GM11168 (cell line): Measurements from ENCODE around the gene CUX1.

Experiments used
- in situ Hi-C: fragments of 300-500 bp; cut with MboI; formaldehyde crosslinking; loops from one replicate; pipeline ENCODE4 v1.12.0; 2022; ENCODE audit warnings: low sequenced_read_pairs; ENCODE audit not compliant: unreplicated experiment

CUX1 gene

DNA sequence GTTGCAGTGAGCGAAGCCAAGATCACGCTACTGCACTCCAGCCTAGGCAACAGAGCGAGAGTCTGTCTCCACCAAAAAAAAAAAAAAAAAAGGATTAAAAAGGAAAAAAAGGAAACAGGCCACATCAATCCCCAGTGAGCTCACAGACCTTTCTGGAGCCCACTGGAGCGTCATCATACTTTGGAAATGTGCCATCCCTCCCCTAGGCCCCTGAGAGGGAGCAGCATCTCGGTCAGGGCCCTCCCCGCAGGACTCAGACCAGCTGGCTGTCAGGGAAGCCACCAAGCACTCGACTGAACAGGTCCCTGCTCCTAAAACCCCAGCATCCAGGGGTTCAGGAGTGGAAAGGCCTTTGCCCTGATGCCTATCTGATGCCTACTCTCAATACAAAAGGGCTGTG, 371.3 kb downstream of the CUX1 start:
- in situ Hi-C loops, result no loop called here

DNA sequence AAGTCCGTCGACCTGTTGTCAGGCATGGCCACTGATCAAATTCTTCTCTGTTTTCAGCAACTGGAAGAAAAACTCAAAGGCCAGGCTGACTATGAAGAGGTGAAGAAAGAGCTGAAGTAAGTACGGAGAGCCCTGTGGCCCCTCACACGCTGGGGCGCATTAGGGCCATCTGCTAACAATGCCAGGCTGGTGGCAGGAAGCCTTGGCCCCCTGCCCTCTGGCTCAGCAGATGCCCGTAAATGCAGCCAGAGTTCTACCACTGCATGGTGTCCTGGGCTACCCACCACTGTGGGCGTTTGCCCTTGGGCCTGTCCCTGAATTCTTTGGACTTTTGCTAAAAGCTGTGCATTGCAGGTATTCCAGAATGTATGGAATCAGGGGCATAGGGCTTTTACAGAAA, 372.3 kb downstream of the CUX1 start:
- in situ Hi-C loops, result no loop called here

DNA sequence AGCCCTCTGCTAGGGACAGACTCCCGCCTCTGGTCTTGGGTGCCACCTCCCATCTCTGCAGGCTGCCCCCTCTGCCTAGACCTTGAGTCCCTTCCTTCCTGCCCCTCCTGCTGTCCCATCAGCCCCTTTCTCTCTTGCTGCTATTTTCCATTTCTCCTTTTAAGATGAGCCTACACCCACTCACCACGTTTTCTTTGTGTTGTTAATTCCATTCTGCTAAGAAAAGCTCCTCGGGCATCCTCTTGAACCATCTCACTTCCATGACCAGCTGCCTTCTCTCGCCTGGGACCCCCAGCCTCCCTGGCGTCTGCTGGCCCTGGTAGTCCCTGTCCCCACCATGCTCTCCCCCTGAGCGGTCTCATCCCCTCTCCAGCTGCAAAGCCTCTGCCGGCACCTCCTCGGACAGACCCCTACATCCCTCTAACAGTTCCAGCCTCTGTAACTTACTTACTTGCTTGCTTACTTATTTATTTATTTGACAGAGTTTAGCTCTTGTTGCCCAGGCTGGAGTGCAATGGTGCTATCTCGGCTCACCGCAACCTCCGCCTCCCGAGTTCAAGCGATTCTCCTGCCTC, 373.4 kb downstream of the CUX1 start:
- in situ Hi-C loops, result no loop called here

DNA sequence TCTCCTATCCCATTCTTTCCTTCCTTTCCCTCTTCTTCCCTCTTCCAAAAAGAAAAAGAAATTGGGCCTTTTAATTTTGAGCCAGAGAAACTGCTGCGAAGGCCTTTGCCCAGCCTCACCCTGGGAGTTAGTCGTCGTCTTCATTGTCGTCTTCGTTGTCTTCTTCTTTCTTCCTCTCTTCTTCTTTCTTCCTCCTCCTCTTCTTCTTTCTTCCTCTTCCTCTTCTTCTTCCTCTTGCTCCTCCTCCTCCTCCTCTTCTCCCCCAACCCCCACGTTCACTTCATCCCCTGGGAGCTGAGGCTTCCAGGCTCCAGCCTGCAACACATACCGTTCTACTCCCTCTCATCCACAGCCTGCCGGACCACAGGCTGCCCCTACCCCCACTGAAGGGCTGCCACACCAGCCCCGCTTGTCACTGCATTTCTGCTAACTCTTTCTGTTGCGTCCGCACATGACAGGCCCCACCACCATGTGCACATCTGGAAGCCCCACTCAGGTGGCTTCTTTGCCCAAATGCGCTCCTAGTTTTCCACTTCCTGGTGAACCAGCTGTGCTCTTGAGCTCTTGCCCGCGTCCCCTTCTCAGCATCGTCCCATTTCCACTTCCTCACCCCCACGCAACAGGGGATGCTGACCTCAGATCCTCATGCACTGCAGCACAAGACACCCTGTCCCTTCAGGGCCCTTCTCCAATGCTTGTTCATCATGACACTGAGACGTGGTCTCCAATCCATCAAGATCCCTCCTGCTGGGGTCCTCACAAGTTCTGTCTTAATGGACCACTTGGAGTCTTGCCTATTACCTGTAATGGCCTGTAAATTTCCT, 374.3 kb downstream of the CUX1 start:
- in situ Hi-C loops, result no loop called here

DNA sequence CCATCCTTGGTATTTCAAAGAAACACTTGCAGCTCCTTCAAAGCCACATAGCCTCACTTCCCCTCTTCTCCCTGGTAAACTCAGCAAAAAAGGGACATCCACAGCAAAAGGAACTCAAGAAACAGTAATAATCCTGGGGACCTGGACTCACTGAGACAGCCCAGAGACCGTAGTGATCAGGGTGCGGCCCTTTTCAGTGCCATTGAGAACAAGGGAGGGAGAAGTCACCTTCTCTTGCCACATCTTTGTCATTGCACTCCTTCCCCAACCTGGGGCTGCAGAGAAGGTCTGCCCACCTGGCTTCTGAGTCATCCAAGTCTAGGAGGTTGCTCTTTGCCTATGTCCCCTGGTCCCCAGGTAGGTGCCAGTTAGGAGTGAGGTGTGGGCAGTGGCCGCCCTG, 375.4 kb downstream of the CUX1 start:
- in situ Hi-C loops, result no loop called here

DNA sequence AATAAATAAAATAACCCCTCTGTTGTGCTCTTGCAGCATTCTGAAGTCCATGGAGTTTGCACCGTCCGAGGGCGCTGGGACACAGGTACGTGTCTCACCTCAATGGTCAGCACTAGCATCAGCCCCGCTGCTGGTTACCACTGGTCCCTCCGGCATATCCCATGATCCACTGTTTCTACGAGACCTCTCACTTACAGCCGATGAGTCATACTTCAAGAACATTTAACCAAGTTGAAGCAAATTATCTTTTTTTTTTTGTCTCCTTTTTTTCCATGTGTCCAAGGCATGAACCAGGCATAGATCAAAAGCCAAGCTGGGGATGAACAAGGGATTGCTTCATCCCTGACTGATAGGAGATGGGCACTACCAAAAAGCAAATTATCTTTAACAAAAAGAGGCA, 376.4 kb downstream of the CUX1 start:
- in situ Hi-C loops, result no loop called here

DNA sequence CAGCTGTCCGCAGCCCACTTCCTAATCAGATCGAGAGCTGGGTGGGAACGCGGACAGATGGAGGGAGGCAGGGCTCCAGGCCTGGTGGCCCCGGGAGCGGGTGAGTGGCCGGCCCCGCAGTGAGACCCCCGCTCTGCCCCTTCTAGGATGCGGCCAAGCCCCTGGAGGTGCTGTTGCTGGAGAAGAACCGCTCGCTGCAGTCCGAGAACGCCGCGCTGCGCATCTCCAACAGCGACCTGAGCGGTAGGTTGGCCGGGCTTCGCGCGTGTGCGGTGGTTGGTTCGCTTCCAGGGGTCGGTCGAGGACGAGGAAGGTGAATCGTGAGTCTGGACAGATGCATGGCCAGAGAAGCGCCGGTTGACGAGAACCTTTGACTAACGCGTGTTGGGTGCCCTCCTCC, 377.9 kb downstream of the CUX1 start:
- in situ Hi-C loops, result no loop called here

DNA sequence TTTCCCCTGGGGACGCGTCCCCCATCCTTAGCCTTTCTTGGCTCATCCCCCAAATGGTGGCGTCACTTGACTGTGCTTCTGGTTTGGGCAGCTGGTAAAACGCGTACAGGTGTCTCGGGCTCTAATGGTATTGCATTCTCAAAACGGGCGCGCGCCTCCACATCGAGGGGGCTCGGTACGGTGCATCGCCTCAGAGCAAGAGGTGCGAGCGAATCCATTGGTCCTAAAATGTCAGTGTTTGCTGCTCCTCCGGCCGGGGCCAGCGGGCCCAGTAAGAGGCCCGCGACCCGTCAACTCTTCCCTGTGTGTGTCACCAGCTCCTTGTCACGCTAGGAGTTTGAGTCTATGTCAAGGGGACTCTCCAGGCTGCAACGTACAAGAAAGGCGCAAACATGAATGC, 378.6 kb downstream of the CUX1 start:
- in situ Hi-C loops, result no loop called here

DNA sequence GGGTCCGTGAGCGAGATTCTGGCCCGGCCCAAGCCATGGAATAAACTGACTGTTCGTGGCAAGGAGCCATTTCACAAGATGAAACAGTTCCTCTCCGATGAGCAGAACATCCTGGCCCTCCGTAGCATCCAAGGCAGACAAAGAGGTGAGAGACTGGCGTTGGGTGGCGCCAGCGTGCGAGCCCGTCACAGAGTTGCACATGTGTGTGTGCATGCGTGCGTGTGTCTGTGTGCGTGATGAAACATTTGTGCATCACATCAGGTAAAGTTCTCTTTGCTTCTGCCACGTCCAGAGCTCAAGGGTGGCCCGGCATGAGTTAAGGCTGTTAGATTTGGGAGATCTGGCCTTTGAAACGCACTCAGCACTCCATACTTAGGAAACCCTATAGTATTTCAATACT, 379.7 kb downstream of the CUX1 start:
- in situ Hi-C loops, result no loop called here

DNA sequence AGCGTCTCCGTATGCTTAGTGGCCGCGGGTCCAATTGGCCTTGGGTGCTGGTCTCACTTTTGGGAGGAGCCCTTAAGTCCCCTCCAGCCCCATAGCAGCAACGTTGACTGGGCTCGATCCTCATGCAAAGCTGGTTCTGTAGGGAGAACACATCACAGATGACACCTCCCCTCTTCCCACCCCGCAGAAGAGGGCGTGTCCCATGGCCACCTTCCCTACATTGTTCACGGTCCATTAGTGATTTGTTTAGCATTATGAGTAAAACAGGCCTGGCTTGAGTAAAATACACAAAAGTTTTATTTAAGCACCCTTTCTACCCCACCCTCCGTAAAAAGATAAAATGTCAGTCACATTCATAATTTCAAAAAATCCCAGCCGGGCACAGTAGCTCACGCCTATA, 380.2 kb downstream of the CUX1 start:
- in situ Hi-C loops, result no loop called here

DNA sequence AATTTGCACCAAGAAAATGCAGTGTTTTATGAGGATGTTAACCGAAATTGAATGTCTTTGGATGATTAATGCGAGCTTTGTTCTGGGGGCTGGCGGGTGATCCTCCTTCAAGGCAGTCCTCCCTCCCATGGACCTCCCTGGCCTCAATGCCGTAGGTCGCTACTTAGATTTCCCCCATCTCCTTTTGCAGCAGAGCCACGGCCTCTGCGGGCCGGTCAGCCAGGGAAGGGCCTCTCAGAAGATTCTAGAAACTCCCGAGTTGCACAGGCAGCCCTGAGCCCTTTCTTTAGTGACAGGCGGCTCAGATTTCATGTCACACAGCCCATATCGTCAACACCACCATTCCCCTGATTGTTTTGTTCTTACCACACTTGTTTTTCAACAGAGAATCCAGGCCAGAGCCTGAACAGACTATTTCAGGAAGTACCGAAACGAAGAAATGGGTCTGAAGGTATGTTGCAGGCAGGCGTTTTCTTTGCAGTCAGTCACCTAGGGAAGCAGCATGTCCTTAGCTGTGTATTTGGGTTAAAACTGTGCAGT, 381.1 kb downstream of the CUX1 start:
- in situ Hi-C loops, result no loop called here

DNA sequence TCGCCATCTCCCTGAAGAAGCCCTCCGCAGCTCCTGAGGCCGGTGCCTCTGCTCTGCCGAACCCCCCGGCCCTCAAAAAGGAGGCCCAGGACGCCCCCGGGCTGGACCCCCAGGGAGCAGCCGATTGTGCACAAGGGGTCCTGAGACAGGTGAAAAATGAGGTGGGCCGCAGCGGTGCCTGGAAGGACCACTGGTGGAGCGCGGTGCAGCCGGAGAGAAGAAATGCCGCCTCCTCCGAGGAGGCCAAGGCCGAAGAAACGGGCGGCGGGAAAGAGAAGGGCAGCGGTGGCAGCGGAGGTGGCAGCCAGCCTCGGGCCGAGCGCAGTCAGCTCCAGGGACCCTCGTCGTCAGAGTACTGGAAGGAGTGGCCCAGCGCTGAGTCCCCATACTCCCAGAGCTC, 384.1 kb downstream of the CUX1 start:
- in situ Hi-C loops, result no loop called here

DNA sequence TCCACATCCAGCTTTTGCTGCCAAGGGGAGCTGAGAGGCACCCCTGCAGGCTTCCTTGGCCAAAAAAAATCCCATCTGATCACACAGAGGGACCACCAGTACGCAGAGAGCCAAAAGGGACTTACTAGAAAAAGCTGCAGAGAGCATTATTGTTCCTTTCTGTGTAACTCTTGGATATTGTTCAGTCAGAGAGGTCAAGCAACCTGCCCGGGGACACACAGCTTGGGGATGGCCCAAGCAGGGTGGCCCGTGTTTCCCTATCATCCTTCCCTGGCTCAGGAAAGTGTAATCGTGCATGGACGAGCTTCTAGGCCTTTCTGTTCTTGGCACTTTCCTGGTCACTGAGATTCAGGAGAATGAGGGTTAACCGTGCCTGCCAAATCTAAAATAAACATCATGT, 385.1 kb downstream of the CUX1 start:
- in situ Hi-C loops, result no loop called here

DNA sequence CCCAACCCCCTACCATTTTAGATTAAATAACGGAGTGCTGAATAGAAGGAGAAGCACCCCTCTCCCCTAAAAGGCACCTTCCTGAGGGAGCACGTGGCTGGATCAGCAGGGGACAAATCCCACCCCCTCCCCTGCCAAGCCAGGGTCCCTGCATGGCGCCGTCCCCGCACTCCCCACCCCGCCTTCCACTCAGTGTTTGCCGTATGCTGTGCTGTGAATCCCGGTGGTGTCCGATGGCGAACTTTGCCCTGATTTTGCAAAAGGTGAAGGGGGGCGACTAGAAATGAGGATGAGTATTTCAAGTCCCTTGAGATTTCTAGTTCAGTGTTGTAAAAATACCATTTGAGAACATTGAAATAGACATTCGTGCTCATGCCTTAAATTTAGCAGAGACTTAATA, 385.8 kb downstream of the CUX1 start:
- in situ Hi-C loops, result no loop called here

DNA sequence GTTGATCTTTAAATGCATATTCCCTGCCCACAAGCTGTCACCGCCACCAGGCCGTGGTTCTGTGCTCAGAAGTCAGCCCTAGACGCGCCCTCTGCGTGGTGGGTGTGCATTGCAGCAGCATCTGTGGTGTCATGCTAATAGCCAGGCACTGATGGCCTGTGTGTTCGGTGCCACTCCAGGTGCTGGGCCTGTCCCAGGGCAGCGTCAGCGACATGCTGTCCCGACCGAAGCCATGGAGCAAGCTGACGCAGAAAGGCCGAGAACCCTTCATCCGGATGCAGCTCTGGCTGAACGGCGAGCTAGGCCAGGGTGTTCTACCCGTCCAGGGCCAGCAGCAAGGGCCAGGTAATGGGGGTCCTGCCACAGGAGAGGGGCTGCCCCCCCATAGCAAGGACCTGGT, 386.8 kb downstream of the CUX1 start:
- in situ Hi-C loops, result no loop called here

DNA sequence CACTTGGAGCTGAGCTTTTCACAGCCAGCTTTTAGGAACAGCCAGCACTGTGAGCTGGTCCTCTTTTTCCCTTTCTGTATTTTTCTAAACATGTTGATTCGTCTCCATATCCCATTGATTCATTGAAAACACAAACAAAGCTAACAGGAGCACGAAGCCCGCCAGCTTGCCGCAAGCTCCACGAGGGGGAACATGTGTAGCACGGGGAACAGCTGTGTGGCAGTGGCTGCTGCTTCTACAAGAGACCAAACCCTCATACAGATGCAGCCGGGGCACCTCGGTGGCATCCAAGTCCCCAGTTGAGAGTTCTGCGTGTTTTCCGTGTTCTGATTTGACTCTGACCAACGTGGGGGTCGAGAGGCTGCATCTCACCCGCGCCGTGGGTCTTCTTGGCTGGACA, 388.5 kb downstream of the CUX1 start:
- in situ Hi-C loops, result no loop called here

DNA sequence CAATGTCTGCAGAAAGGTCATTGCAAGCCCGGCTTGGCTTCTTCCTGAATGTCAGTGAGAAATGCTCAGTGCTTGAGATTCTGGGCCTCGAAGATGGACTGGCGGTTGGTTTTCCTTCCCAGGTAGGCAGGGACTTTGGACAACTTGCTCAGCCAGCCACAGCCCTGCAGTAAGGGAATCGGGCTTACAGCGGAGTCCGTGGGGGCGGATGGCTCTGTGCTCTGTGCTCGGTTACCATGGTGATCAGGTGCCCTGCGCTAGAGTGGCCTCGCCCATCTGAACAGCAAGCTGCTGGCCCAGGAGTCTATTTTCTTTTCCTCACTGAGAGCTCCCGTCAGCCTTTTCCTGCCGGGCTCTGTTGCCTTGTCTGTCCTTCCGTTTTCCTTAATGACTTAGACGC, 391.4 kb downstream of the CUX1 start:
- in situ Hi-C loops, result no loop called here

DNA sequence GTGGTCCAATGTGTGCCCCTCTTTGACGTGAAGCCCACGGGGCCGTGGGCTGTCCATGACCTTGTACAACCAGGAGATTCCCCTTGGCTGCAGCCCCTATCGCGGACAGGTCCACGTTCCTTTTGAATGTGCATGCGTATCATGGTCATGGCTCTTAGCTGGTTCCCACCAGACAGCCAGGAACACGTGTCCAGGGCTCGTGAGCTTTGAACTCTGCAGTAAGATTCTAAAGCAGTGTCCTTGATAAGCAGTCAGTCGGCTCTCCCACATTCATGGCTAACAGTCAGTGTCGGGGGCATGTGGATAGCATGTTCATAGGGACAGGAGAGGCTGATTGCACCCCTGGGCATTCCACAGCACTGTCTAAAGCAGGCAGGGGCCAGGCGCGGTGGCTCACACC, 393.4 kb downstream of the CUX1 start:
- in situ Hi-C loops, result no loop called here

DNA sequence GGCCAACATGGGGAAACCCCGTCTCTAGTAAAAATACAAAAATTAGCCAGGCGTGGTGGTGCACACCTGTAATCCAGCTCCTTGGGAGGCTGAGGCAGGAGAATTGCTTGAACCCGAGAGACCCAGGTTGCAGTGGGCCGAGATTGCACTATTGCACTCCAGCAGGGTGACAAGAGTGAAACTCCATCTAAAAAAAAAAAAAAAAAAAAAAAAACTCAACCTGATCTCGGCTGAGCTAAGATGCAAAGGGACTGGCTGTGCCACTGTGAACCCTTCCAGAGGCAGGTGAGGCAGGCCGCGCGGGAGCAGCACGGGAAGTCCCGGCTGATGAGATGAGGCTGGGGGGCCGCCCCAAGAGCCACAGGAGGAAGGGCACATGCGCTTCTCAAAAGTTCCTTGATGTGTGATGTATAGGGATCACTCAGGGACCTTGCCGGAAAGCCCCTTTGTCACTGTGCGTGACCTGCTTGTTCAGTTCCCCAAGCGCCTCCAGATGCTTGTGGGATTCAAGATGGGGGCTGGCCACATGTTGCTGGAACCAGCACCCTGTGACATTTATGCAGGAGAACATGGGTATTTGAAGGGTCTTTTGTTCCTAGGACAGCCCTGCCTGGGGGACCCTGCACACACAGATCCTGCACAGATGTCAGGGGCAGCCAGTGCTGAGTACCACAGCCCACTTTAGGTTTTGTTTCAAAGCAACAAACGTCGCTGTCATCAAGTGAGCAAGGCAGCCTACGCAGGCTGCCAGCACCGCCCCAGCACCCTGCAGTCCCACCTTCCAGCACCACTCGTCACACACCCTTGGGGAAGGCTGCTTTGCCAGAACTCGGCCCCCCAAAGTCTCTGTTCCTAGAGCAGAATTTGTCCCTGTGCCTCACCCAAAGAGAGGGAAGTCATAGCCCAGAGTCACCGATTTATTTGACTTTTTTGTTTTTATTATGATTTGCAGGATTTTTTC, 394.4 kb downstream of the CUX1 start:
- in situ Hi-C loops, result no loop called here

DNA sequence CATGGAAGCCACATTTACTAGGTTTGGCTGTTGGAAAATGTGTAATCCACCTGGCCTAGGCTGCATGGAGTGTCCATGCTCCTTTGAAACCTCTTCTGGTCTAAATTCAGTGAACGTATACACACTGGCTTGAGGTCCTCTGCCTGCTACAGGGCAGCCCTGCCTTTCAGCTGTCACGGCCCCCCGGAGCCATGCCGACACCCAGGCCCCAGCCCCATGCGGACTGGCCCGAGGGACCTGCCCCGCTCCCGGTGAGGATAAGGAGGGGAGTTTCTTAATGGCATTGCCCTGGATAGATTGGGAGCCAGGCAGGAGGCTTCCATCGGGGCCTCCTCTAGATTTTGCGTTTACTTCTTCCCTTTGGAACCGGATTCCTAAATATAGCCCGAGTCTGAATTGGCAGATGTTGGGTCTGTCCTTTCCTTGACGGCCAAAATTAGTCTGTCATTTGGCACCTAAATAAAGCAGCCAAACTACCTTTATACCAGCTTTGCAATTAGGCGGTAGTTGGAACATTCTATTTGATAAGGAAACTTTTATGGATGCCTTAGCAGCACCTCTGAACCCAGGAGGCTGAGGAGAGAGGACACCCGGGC, 397.1 kb downstream of the CUX1 start:
- in situ Hi-C loops, result no loop called here
